Stimulated activated CD4-positive, alpha-beta T cell treated with anti-CD3 and anti-CD28 coated beads, TNF-alpha, amount 100 ng/mL, for 24 hours (primary cell): ENCODE measurements around the gene ESYT1.
A peak's percentile ranks its signal among the peaks of the same experiment; 100 is the strongest.
"Not testable (repeated sequence)": the region's sequence is repeated elsewhere in the genome, so short reads cannot be mapped to it uniquely, and the experiment has no call there.

Experiments
- DNase-seq, 3 experiments: peaks; one replicate each; pipeline ENCODE4 v3.0.0-alpha.2; 2020; ENCODE audit warnings: low read depth in 3 of 3

Gene ESYT1

DNA sequence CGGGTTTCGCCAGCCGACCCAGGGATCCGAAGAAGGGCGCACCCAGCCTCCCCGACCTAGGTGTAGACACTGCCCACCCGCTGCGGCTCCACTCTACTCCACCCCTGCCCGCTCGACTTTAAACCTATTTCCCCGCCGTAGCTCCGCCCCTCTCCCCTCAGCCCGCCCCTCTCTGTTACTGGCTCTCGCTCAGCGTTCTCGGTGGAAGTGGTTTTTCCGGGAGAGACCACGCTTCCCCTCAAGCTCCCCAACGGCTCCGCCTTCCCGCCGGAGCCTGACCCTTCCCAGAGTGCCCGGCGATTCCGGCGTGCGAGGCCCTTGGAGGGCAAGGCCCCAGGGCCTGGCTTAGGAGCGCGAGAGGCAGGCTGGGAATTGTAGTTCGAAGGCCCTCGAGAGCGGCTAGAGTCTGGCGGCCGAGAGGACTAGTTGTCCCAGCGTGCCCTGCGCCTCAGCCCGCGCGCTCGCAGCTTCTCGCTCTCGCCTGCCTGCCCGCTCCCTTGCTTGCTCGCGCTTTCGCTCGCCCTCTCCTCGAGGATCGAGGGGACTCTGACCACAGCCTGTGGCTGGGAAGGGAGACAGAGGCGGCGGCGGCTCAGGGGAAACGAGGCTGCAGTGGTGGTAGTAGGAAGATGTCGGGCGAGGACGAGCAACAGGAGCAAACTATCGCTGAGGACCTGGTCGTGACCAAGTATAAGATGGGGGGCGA, 23.8 kb upstream of the ESYT1 start, which contains the start of gene PA2G4:
Gene PA2G4 (plus strand): TSS at position 451 of the 706 bp plus-strand sequence. CDS start 179 bp downstream, at position 630.
- peak; percentile 93 to 98 (median 94) for DNase-seq

GRCh38 chr12:56104815-56105608, 23.1 kb upstream of the ESYT1 start:
- peak in 1 of 3 experiments; percentile 37 for DNase-seq

- no peak for DNase-seq
These were observed 22.5 kb upstream of the ESYT1 start for GRCh38 chr12:56105609-56105902.

DNA sequence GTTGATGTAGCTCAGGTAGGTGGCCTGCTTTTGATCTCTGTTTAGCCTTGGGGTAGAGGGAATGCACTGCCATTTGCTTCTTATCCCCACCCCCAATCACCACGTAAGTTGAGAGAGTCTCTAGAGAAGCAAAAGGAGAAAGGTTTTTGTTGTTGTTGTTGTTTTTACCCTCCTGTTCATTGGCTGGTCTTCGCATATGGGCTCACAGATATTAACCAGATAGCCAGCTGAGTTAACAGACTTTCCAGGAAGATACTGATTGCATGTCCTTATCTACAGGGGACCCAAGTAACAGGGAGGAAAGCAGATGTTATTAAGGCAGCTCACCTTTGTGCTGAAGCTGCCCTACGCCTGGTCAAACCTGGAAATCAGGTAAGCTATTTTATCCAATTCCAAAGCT, 20.8 kb upstream of the ESYT1 start:
- no peak for DNase-seq

GRCh38 chr12:56110571-56110970, 17.5 kb upstream of the ESYT1 start:
- DNase-seq, result no peak

GRCh38 chr12:56114084-56114483, 14.0 kb upstream of the ESYT1 start:
- no peak for DNase-seq

GRCh38 chr12:56115329-56115728, 12.7 kb upstream of the ESYT1 start:
- DNase-seq, result no peak

DNA sequence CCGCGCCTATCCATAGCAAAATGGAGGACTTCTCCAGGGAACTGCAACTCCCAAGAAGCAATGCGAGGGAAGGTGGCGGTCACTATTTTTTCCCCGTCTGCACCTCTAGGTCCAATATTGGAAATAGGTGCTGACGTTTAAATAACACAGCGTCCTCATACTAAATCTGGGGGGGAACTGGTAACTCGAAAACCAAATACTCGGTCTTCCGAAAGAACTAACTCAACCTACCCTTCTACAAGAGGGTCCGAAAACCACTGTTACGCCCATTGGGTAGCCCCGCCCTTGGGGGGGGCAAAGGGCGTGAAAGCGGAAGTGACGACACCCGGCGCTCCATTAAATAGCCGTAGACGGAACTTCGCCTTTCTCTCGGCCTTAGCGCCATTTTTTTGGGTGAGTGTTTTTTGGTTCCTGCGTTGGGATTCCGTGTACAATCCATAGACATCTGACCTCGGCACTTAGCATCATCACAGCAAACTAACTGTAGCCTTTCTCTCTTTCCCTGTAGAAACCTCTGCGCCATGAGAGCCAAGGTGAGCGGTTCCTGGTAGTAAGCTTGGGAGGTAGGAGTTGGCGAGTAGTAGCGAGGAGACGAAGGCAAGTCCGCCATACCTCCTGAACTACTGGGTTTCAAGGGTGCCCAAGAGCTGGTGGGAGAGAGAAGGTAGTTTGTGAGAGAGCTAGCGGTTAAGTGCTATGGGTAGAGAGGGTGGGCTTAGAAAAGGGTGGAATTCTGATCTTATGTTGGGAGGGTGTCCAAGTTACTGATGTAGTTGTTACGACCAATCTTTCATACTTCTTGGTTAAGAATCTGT, 11.6 kb upstream of the ESYT1 start, which contains the start of gene RPL41:
Gene RPL41 (plus strand): TSS at position 367 of the 815 bp plus-strand sequence.
- DNase-seq, result peak; percentile 85 to 91 (median 91)

DNA sequence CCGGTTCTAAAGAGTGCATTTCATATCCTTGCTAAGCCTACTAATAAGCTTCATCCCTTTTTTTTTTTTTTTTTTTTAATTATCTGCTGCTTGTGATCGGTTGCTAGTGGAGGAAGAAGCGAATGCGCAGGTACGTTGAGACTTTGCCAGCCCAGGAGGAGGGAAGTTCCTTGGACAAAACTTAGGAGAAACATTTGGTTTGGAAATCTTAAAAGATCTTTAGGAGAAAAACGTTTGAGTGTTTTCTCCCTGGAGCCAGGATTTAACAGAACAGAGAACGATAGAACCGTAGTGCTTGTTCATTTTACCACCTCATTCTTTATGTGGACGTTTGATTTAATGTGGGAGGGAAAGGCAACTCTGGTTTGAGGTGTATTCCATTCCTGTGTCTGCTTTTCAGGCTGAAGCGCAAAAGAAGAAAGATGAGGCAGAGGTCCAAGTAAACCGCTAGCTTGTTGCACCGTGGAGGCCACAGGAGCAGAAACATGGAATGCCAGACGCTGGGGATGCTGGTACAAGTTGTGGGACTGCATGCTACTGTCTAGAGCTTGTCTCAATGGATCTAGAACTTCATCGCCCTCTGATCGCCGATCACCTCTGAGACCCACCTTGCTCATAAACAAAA, 10.9 kb upstream of the ESYT1 start:
- not testable (repeated sequence) for DNase-seq

GRCh38 chr12:56117778-56118687, 10.0 kb upstream of the ESYT1 start, which contains the start of gene ZC3H10:
ZC3H10 (plus strand) TSS chr12:56118266; CDS start chr12:56120563, 2,297 bp downstream.
- peak; percentile 97 to 98 (median 98) for DNase-seq

DNA sequence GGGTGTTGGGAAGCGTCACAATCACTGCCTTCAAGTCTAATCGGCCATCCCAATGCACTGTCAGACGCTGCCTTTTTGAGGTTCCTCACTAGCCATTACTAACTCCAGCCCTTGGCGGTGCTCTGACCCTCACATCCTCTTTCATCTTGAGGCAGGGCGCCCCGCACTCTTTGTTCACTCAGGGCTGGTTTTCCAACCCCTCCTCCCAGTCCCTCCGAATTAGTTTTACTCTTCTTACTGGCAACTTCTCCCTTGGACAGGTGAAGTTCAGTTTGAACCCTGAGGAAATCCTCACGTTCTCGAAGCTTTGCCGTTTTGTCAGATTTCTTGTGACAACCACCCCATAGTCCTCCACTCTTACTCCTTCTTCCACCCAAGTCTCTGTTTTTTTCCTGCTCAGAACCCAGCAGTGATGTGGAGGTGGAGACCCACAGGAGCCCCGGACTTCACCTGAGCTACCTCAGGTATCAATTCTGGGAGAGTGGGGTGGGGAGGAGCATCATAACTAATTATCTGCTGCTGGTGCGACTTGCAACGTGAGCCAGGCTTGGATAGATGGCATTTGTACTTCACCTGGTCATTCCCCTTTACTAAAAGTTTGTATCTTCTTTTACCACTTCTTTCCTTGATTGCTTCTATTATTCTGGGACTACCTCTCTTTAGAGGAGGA, 9.2 kb upstream of the ESYT1 start:
- DNase-seq, result no peak

- DNase-seq, result peak in 2 of 3 experiments; percentile 43 to 49
These were observed 8.7 kb upstream of the ESYT1 start for GRCh38 chr12:56119361-56119796.

DNA sequence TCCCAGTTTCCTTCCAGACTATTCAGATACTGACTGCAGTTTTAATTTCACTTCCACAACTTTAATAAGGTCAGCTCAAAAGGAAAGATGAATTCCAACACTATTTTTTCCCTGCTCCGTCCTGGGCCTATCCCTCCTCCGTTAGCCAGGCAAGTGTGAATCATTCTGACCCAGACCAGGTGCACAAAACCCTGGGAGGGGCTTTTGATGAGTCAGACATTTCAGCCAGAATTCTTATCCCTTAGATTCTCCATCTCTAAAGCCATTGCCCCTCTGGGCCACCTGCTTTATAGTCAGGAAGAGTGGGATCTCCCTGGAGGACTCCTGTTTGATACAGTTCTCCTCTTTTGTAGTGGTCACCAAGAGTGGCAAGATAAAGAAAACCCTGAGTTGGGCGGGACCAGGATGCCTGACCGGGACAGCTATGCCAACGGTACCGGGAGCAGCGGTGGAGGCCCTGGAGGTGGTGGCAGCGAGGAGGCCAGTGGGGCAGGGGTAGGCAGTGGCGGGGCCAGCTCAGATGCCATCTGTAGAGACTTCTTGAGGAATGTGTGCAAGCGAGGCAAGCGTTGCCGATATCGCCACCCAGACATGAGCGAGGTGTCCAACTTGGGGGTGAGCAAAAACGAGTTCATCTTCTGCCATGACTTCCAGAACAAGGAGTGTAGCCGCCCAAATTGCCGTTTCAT, 7.8 kb upstream of the ESYT1 start:
- no peak for DNase-seq

DNA sequence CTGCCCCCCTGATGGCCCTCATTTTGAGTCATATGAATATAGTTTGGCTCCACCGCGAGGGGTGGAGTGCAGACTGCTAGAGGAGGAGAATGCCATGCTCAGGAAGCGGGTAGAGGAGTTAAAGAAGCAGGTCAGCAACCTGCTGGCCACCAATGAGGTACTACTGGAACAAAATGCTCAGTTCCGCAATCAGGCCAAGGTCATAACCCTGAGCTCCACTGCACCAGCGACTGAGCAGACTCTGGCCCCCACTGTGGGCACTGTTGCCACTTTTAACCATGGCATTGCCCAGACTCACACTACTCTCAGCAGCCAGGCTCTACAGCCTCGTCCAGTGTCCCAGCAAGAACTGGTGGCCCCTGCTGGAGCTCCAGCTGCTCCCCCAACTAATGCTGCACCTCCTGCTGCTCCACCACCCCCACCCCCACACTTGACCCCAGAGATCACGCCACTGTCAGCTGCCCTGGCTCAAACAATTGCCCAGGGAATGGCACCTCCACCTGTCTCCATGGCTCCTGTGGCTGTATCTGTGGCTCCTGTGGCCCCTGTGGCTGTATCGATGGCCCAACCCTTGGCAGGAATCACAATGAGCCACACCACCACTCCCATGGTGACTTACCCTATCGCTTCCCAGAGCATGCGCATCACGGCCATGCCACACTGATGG, 6.7 kb upstream of the ESYT1 start:
- DNase-seq, result no peak

GRCh38 chr12:56122637-56123036, 5.4 kb upstream of the ESYT1 start:
- DNase-seq, result no peak

DNA sequence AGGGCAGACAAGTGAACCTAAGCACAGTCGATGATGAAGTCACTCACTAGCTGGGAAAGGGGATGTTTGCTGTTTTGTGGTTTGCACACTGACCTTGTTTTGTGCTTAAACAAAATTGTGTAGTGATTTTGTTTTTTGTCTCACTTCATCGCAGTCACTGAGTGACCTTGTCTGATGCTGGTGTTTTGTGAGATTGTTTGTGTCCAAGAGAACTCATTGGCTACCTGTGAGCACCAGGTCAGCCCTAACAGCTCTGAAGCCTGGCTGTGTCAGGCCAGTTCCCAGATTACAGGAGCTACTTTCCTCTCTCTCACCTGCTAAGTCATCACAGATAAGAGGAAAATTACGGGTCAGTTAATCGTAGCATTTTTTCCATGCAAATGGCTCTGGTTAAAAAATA, 3.9 kb upstream of the ESYT1 start:
- DNase-seq, result no peak

GRCh38 chr12:56126732-56127239, 1.3 kb upstream of the ESYT1 start:
- no peak for DNase-seq

DNA sequence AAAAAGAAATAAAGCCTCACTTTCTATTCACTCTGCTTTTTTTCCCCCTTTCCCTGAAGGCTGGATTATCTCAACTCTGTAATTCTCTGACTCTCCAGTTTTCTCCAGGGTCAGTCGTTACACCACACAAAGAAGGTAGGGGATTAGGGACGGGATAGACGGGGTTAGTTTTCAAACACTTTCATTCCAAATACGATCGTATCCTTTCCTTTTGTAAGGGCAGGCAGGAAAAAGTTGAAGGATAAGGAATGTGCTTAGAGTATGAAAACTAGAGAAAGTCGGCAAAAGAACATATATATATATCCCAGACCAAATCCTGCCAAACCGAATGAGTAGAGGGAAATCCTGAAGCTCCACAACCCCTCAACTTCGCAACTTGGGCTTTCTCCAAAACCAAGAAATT, 581 bp upstream of the ESYT1 start:
- DNase-seq, result no peak
